Activated CD4-positive, CD25-positive, alpha-beta regulatory T cell treated with anti-CD3 and anti-CD28 coated beads, Interleukin-2, amount 50 U/mL, for 16 hours (primary cell): ENCODE results near the gene PDE11A.
"Not testable (repeated sequence)": the region's sequence is repeated elsewhere in the genome, so short reads cannot be mapped to it uniquely, and the experiment has no call there.

Source experiments
- DNase-seq: peaks from one replicate; pipeline ENCODE4 v3.0.0-alpha.2; 2020; ENCODE audit warnings: low read depth, low spot score

Gene PDE11A

GRCh38 chr2:177882501-177882900 is 190.1 kb downstream of the PDE11A start:
- no peak for DNase-seq

DNA sequence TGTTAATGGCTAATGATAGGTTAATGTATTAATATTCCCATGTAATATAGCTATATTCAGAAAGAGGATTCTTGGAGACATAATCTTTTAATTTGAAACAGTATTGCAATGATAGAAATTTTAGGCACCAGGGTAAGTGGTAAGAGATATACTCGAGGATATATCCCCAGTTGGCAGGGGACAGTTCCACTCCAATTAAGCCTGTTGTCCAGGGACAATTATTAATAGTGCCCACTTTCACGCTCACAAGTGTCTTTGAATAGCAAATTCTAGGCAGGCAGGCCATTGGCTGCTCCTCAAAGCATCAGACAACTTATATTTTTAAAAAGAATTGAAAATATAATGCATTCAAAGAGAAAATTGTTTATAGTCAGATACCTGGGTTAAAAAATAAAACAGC is 190.7 kb downstream of the PDE11A start:
- no peak for DNase-seq

GRCh38 chr2:177881008-177881747 is 191.4 kb downstream of the PDE11A start:
- no peak for DNase-seq

DNA sequence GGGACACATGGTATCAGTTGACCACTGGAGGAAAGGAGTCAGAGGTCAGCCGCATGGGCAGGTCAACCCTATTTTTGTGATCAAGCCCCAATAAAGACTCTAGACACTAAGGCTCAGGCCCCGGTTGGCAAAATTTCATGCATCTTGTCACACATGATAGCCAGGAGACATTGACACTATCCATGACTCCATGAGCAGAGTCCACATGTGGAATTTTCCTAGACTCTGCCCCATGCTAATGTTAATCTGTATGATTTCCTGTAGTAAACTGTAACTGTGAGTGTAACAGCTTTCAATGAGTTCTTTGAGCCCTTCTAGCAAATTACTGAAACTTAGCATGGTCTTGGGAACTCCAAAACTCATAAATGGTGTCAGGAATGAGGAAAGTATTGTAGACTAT is 192.3 kb downstream of the PDE11A start:
- no peak for DNase-seq

DNA sequence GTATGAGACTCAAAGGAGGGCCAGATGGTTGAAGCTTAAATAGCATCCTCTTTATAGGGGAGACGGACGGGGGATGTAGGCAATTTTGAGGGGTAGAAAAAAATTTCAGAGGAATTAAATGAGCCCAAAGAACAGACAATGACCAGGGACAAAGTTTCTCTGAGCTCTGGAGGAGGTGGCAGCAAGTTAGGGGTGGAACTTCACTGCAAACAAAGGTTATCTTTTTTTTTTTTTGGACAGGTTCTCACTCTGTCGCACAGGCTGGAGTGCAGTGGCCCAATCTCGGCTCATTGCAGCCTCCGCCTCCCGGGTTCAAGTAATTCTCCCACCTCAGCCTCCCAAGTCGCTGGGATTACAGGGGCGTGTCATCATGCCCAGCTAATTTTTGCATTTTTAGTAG is 195.6 kb downstream of the PDE11A start:
- DNase-seq, result no peak

DNA sequence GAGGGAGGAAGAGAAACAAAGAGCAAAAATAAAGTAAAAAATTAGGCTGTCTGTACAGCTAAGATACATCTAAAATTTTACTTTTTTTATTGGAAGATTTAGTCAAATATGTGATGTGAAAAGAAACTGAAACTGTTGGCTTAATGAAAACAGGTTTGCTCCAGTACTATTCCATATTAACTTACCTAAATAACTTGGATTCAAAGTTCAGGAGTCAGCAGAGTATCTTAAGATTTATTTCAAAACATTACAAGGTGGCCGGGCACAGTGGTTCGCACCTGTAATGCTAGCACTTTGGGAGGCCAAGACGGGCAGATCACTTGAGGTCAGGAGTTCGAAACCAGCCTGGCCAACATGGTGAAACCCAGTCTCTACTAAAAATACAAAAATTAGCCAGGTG is 197.9 kb downstream of the PDE11A start:
- no peak for DNase-seq

- no peak for DNase-seq
Observed at GRCh38 chr2:177873915-177874314, 198.7 kb downstream of the PDE11A start.

DNA sequence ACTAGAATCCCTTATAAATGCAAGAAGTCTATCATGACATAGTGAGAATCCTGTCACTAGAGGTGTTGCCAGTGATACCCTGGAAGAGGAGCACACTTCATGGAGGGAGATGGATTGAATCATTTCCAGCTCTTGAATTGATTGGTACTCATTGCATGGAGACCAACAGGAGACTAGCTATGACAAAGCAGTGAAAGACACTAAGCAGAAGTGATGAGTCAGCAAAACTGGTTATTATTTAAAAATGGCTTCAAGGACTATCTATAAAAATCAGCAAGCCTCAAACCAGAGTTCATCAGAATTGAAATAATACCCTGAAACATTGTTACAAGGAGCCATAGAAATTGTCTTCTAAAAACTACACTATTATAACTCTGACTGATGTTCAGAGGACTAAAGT is 200.3 kb downstream of the PDE11A start:
- no peak for DNase-seq

DNA sequence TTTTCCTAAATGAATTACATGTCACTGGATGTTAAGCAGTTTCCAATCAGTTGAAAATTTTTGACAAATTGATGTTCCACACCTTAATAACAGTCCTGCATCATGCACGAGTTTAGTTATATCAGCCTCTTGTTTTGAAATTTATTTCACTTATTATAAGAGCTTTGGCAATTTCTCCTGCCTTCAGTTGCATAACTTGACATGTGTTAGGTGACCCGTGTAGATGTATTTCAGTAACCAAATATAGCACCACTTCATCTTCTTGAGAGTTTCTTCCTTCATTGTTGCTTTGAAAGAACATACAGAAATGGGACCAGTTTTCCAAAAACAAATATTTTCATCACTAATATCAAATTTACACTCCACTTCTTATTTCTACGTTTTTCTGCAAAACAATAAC is 202.7 kb downstream of the PDE11A start:
- DNase-seq, result no peak

DNA sequence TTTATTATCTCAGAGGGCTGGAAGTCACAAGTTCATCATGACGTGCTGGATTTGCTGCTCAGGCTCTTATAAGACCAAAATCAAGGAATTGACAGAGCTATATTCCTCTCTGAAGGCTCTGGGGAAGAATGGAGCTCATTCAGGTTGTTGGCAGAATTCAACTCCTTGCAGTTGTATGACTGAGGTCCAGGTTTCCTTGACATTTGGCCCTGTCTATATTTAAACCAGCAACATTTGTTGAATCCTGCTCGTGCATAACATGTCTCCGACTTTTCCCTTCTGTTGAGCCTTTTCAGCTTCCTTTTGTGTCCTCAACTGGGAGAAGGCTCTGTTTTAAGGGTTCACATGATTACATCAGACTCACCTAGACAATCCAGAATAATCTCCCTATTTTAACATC is 203.4 kb downstream of the PDE11A start:
- DNase-seq, result no peak

GRCh38 chr2:177868806-177869205 is 203.8 kb downstream of the PDE11A start:
- DNase-seq, result no peak

GRCh38 chr2:177857538-177857937 is 215.0 kb downstream of the PDE11A start:
- DNase-seq, result no peak

- no peak for DNase-seq
Observed at GRCh38 chr2:177852389-177852788, 220.2 kb downstream of the PDE11A start.

DNA sequence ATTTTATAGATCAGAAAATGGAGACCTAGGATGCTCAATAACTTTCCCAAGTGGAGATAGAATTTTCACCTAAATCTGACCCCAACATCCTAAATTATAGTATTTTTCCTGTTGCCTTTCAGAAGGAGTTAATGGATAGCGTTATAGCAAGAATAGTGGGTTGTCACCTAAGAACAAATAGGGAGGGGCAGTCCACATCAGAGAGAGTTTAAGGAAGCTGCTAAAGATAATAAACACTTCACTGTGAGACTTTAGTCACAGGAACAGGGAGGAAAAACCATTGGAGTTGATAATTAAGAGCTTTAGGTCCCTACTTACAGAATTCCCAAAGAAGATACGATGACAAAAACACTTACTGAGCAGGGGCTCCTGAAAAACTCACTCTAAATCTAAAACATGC is 229.4 kb downstream of the PDE11A start:
- DNase-seq, result no peak

DNA sequence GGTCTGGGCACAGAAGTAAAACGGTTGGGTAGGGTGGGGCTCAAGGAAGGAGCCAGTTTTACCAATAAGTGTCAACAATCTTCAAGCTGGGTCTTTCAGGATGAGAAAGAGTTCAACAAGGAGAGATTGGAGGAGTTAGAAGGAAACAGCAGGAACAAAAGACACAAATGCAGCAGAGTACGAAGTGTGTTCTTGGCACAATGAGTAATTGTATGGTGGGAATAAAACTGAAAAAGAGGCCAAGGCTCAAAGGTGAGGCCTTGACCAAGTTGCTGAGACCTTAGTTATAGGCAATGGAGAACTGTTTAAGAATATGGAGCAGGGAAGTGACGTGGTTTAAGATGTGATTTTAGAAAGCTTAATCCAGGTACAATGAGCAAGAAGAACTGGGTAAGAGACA is 230.3 kb downstream of the PDE11A start:
- DNase-seq, result no peak

GRCh38 chr2:177835418-177836204 is 237.0 kb downstream of the PDE11A start:
- DNase-seq, result not testable (repeated sequence)

DNA sequence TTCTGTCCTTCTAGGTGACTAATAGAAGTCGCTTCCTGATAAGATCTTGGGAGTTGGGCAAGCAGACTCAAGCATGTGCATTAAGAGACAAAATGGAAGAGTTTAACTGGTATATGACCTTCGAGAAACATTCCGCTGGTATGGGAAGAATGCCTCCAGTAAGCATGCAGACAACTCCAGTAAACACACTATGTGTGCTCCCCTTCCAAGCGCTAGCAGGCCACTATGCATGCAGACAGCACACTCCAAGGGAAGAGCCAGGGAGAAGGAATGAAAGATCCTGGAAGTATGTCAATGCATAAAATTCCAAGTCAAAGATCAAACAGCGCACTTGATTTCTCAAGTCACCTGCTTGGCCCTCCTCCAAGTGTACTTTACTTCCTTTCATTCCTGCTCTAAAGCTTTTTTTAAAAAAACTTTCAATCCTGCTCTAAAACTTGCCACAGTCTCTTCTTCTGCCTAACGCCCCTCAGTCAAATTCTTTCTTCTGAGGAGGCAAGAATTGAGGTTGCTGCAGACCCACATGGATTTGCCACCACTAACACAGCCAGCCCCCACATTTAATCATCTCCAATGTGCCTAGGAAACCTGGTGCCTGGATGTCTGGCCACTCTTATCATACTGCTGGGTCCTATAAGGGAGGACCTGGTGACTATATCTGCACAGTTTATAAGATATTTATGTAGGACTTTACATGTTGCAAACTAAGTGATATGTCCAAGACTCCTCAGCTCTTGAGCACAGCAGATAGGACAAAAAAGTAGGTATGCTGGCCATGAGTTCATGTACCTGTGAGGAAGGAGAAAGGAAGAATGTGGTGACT is 239.8 kb downstream of the PDE11A start:
- DNase-seq, result no peak

DNA sequence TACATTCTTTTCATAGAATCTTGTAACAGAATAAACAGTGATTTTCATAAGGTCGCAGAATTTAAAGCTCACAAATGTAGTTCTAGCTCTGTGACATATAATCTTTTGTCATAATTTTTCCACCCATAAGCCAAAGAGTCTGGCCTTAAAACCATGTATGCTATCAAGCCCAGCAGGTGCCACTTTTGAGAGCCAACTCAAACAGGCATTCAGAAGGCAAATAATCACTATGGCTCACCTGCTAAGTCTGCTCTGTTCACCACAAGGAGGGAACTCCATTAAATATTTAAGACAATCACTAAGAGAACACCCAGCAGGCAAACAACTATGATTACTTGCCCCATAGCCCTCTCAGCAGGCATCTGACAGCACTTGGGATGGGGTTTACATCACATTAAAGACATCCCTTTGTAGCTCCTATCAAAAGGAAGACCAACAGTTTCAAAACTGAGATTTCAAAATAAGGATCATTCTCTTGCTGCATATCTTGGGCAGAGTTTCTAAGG is 241.6 kb downstream of the PDE11A start:
- no peak for DNase-seq

DNA sequence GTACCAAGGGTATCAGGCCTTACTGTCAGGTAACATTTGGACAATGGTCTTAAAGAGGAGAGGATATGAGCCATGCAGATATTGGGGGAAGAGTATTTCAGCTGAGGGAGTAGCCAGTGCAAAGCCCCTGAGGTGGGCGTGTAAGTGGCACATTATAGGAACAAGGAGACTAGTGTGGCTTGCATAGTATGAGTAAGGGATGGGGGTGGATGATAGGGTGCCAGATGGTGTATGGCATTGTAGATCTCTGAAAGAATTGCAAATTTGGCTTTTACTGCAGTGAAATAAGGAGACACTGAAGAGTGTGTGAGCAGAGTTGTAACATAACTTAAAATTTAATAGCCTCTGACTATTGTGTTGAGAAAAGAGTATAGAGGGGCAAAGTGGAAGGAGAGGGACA is 244.0 kb downstream of the PDE11A start:
- DNase-seq, result no peak

GRCh38 chr2:177826897-177827296 is 245.7 kb downstream of the PDE11A start:
- no peak for DNase-seq

DNA sequence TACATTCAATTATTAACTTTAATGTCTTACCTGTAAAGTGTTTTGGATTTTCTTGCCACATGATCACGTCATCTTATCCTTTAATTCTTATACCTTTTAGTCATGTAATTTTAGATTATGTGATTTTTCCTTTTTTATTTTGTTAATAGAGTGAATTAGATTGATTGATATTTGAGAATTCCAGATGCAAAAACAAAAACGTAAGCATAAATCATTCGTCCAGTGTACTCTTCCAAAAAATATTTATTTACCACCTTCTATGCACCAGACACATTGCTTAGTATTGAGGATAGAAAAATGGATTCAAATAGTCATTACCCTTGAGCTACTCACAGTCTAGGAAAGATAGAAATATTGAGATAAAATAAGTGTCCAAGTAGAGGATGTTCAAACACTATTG is 249.6 kb downstream of the PDE11A start:
- no peak for DNase-seq

DNA sequence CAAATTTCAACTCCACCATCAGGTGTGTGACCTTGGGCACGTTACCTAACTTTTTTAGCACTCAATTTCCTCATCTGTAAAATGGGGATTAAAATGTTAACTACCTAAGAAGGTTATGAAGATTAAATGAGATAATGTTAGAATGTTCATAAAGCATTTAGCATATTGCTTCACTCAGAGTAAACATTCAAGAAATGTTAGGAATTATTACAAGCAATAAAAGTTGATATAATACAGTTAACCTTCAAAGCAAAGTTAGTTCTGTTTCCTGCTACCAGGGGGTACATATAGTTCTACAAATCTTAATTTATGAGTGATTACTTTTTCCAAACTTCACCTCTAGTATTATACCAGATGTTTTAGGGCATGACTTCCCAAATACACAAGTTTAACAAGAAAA is 254.2 kb downstream of the PDE11A start:
- DNase-seq, result no peak
